NCI-H1417 treated with DMSO at 0.1 percent for 48 hours (cell line): ENCODE results near the gene RETREG2.

Experiments used
- DNase-seq: peaks from one replicate; lab custom pipeline; 2025; lab: John Stamatoyannopoulos, UW

RETREG2 gene

GRCh38 chr2:219214141-219214540 lies 36.1 kb downstream of the RETREG2 start:
- no peak for DNase-seq

DNA sequence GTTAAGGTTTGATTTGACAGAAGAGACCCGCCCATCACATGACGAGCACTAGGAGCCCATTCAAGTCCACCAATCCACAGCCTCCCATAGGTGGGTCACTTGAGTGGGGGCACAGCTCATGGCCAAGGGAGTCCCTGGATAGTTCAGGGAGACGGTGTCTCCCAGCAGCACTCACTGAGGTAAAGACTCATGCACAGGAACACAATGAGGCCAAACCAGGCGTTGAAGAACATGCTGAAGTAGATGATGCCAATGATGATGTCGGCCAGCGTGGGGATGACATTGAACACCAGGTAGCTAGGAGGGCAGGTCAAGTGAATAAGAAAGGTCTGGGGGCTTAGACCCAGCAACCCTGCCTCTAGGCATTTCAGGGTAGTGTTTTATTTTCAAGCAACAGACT lies 36.7 kb downstream of the RETREG2 start:
- DNase-seq, result no peak

GRCh38 chr2:219215871-219216534 lies 37.9 kb downstream of the RETREG2 start:
- DNase-seq, result no peak

DNA sequence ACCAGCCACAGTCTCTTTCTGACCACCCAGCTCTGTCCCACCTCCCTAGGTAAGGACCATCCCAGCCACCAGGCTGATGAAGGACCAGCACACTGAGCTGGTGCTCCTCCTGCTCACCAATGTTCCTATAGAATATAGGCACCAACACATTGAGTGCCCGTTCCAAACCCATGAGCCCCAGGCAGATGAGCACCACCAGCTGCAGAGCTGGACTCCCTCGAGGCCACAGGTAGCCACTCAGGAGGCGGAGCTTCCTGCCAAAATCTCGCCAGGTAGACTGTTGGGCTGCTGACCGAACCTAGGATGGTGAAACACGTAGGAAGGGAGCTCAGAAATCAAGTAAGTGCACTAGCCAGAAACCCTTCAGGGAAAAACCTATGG lies 38.5 kb downstream of the RETREG2 start:
- DNase-seq, result no peak

DNA sequence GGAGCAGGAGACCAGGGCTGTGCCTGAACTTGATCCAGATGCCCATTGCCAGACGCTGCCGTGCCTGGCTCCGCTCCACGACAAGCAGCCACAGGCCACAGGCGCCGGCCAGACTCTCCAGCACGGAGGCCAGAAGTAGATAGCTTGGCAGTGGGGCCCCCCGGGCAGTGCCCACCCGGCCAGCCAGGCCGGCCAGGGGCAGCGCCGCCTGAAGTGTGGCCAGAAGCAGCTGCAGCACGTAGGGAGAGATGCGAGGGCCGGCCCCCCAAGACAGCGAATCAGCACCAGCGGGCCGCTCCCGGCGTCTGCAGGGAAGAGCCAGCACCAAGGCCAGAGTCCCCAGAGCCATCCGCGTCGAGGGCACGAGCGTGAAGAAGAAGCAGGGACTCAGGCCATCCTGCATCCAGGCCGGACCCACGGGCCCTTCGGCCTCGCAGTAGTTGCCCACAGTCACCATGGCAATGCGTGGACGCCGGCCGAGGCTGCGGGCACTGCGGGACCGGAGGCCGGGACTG lies 40.2 kb downstream of the RETREG2 start:
- DNase-seq, result no peak

GRCh38 chr2:219218732-219219701 lies 40.9 kb downstream of the RETREG2 start, which contains the start of gene ABCB6:
Gene ABCB6, minus strand, starts transcription at chr2:219218958. Its CDS starts 285 bp downstream, at chr2:219218673.
- peak; percentile 56 for DNase-seq

GRCh38 chr2:219219784-219220532 lies 41.9 kb downstream of the RETREG2 start:
- no peak for DNase-seq

DNA sequence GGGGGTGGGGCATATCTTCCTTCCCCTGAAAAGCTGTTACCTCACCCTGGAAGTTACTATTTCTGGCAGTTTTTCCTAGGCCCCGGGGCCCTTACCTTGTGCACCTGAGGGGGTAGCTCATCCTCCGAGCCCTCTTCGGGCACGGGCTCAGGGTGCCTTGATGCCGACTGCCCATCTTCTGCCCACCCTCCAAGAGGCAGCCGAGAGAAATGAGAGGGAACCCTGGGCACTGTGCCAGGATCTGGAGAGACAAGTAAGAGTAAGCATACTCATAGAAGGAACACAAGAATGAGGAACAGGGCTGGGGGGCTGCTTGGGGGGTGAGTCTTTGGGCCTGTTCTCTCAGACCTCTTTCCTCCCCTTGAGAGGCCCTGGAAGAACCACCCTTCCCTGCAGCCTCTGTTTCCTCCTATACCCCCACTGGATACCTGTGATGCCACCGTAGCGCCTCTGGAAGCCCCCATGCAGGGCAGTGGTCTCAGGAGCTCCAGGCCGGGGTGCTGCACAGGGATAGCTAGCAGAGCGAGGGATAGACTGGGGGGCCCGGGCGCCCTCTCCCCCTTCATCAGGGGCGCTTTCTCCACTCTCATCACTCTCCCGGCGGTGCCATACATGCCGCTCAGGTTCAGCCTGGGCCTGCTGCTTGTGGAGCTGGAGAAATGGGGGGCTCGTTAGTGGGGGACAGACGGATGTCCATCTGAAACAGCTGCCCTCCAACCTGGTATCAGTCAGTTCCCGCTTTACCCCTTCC lies 42.8 kb downstream of the RETREG2 start:
- DNase-seq, result no peak

GRCh38 chr2:219221957-219222518 lies 44.0 kb downstream of the RETREG2 start:
- DNase-seq, result no peak

GRCh38 chr2:219223831-219224610 lies 45.9 kb downstream of the RETREG2 start:
- DNase-seq, result no peak

GRCh38 chr2:219225350-219225749 lies 47.3 kb downstream of the RETREG2 start:
- DNase-seq, result no peak

- DNase-seq, result no peak
These were observed 50.2 kb downstream of the RETREG2 start for GRCh38 chr2:219228041-219228910.

- no peak for DNase-seq
These were observed 50.8 kb downstream of the RETREG2 start for GRCh38 chr2:219228911-219229304.

DNA sequence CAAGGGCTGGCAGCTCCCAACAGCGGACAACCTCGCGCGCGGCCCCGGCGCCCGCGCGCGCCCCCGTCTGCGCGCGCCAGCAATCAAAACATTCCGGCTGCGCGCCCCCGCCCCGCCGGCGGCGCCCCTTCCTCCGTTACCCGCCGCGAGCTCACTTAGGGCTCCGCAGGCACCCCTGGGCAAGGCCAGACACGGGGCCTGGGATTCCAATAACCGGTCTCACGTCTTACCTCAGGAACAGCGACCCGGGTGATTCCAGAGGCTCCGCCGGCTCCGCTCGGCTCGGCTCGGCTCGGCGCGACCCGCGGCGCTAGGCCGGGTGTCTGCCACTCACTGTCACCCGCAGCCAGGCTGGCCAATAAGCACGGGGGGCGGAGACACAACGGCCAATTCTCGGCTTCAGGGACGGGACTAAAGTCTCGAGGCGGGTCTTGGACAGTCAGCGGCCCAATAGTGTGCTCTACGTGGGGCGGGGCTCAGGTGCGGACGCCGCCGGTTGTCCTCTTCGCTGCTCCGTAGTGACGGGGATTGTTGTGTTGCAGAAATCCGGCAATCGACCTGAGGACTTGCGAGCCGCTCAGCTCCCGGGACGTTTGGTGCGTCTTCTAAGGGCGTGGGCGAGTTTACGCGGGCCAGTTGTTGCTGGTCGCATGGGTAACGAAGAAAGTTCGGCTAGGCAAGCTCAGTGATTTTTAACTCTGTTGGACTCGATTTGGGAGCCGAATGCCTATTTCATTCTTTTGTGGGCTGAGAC lies 51.4 kb downstream of the RETREG2 start, which contains the start of the genes ANKZF1 and ATG9A:
Gene ANKZF1, plus strand, starts transcription at position 502 of the 754 bp plus-strand sequence. CDS start 452 bp downstream, outside the sequence.
Gene ATG9A, minus strand, starts transcription at position 332 of the 754 bp plus-strand sequence. CDS start 1,612 bp downstream, outside the sequence.
- peak; percentile 94 for DNase-seq

GRCh38 chr2:219230059-219230540 lies 52.0 kb downstream of the RETREG2 start:
- no peak for DNase-seq

DNA sequence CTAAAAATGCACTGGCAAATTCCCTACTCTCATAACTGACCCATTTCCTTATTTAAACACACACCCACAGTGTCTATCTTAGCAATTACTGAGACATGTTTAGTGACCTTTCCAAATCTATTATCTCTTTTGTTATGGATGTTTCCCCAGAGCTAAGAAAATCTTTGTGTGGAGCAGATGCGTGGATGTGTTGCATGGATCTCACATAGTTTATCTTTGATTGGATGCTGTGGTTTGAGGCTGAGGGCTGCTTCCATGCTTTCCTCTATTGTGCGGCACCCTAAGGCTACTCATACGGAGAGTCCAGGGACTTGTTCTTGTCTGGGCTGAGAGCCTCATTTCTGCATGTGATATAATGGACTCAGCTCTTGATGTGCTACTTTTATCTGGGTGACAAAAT lies 56.3 kb downstream of the RETREG2 start:
- no peak for DNase-seq
